Measurements from ENCODE around the gene RLBP1. TPM values are rescaled to one million over a fixed set of nuclear protein-coding genes. Genes with fewer than 3 reads are reported as not detected.

RLBP1 gene
- total RNA-seq, 1 experiment from 2014 or later, result not detected

DNA sequence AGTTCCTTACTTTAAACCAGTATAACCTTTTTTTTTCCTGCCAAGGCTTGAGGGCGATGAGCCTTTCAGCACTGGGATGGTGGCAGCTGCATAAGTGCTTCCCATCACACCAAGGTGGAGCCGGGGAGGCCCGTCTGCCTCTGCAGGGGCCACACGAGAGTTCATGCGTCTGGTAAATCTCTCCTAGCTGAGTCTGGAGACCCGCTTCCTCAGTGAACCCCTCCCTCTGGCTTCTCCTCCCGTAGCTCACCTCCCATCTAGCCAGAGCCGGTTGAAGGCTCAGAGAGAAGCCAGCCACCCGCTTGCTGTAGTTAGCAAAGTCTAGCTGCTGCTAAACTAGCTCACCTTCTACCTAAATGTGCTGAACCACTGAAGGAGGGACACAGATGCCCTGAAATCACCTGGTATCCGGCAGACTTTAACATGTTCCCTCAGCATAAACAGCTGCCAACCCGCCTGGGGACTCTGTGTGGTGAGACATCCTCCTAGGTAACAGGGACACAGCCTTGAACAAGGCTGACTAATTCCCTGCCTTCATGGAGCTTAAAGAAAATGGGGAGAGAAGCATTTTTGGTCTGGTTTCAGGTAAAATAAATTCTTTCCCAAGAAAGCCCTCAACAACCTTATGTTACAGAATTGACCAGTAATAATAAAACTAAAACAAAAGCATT, 42.9 kb downstream of the RLBP1 start:
- DNase-seq (ENCODE audit: low read depth), result no peak

DNA sequence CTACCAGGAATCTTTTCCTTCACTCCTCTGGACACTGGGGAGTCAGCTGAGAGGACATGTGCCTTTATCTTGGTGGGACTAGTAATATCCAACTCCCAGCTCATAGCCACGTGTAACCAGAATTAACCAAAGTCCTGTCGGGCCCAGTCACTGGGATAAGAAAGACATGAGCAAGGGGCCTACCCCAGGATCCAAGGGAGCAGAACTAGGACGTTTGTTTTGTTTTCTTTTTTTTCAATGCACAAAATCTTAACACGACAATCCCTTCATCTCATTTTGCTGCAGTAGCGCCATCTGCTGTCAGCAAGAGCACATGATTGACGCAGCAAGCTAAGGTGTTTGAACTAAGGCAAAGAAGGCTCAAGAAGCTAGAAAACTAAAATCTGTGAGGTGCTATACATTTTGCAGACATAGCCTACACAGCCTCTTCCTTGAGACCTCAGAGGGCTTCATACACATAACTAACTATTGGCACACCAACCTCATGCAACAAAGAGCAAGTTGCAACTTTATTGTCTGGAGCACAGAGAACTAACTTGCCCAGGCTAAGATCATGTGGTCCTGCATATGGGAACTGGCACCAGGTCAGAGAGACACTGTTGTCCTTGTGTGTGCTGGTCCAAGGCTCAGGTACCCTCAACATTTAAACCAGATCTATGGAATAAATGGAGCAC, 43.6 kb downstream of the RLBP1 start:
- peak; percentile 72 for DNase-seq (ENCODE audit: low read depth)

DNA sequence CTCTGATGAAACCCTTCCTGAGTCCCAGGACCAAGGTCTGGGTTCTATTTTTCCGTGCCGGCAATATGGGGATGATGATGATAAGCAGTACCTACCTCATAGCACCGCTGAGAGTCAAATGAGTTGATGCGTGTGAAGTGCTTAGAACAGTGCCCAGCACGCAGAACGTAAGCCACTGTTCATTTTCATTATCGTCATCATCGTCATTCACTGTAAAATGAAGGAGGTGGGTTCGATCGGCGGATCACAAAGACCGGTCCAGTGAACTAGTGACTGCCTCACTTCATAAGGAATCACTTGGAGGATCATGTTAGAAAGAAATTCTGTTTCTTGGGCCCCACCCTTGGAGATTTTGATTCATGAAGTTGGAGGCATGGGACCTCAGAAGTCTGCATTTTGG, 44.3 kb downstream of the RLBP1 start:
- DNase-seq (ENCODE audit: low read depth), result no peak

DNA sequence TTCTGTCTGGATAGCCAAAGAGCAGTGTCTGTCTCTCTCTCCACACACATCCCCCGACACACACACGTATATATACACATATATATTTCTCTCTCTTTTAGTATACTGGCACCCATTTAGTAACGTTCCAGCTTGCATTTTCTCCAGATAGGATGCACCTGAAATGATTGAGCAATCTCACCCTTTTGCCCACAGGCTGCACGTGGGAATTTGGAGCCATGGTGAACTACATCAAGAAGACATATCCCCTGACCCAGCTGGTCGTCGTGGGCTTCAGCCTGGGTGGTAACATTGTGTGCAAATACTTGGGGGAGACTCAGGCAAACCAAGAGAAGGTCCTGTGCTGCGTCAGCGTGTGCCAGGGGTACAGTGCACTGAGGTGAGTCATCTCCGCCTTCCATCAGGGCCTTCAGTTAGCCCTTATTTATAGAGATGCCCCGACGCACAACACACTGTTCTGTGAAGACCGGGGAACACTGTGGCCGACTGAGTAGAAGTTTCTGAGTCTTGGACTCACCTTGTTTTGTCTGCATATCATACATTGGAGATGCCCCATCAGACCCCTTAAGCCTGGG, 45.7 kb downstream of the RLBP1 start:
- DNase-seq (ENCODE audit: low read depth), result peak; percentile 40

DNA sequence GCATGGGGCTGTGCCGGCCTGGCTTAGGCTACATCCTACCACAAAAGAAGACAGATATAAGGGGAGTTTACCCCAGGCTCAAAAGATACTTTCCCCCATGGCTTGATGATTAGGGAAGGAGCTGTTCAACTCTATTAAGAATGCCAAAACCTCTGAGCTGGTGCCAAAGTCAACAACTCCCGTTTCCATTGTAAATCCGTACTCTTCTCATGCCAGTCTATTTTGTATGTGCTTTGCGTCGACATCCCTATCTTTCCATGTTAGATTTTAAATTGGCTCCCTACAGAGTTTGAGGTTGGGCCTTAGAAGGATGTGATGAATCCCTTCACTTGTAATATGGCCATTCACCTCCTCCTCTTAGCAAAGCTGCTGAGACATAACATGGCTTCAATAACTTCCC, 46.9 kb downstream of the RLBP1 start:
- no peak for DNase-seq (ENCODE audit: low read depth)

DNA sequence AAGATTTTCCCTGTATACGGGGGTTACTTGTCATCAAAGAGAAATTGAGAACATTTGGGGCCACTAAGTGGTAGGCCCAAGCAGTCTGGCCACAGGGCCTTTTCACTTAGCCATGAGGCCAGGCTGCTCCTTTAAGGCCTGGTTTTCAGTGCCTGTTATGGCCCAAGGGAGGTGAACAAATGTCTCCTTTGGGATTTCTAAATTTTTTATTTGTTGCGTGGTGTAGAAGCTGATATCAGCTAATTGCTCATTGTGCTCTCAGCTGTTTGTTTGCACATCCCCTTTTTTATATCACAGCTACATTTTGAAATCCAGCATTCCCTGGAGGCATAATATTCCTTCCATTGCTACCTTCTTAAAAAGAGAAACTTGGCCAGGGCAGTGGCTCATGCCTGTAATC, 48.5 kb downstream of the RLBP1 start:
- no peak for DNase-seq (ENCODE audit: low read depth)

DNA sequence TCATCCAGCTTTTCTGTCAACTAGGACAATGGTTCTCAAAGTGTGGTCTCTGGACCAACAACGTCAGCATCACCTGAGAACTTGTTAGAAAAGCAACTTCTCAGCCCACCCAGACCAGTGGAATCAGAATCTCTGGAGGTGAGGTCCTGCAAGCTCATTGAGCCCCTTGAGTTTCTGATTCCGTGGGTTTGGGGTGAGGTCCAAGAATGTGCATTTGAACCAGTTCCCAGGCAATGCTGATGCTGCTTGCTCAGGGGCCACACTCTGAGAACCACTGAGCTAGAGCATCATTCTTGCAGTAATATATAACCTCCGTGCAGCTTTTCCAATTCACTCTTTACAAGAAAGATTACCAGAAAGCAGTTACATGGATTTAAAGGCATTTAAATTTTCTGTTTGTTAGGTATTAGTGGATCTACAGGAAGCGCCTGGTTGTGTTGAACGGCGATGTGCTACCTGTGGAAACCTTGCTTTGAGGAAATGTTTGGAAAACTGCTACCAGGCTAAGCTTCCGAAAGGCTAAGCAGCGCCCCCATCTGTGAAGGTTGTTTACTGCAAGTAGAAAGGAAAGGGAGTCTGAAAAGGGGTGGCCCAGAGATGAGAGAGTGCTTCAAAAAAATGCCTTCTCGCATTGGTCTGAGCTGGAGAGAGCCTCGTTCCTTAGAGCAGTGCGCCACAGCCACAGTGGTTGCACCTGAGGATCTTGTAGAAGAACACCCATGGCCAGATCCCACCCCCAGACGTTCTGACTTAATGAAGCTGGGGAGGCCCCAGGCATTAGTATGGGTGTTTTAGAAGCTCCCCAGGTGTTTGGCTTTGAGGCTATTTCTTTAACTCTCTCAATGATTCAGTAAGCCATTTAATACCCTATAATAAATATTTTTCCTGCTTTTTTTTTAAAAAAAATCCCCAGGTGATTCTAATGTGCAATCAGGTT, 50.0 kb downstream of the RLBP1 start:
- peak; percentile 33 for DNase-seq (ENCODE audit: low read depth)

DNA sequence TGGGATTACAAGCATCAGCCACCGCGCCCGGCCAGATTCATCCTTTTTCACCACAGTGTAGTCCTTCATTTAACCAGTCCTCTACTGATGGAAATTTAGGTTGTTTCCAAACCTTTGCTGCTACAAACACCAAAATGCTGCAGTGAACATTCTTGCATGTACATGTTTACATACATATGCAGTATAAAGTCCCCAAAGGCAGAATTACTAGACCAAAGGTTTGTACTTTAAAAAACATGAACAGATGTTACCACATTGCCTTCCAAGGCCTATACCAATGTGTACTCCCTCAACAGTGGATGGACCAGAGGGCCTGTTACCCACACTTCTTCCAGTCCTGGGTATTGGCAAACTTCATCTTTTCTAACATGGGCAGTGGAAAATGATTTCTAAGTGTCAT, 51.0 kb downstream of the RLBP1 start:
- no peak for DNase-seq (ENCODE audit: low read depth)

DNA sequence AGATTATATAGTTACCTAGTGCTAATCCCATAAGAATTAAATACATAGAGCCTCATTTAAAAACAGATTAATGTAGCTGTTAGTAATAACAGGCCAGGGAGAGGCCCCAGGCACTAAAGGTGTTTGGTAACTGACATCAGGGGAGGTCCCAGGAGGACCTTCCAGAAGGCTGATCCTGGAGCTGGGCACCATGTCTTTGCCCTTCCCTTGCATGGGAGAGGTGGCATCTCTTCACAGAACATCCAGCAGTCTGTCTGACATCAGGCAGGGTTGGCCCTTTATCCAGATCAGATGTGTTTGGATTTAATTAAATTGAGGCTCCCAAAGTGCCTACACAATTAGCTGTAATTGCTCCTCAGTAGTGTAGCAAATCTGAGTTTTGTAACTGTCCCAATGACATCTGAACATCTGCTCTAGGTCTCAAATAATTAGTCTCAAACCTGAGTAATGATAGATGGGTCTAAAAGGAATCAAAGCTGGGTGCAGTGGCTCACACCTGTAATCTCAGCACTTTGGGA, 53.0 kb downstream of the RLBP1 start:
- no peak for DNase-seq (ENCODE audit: low read depth)

DNA sequence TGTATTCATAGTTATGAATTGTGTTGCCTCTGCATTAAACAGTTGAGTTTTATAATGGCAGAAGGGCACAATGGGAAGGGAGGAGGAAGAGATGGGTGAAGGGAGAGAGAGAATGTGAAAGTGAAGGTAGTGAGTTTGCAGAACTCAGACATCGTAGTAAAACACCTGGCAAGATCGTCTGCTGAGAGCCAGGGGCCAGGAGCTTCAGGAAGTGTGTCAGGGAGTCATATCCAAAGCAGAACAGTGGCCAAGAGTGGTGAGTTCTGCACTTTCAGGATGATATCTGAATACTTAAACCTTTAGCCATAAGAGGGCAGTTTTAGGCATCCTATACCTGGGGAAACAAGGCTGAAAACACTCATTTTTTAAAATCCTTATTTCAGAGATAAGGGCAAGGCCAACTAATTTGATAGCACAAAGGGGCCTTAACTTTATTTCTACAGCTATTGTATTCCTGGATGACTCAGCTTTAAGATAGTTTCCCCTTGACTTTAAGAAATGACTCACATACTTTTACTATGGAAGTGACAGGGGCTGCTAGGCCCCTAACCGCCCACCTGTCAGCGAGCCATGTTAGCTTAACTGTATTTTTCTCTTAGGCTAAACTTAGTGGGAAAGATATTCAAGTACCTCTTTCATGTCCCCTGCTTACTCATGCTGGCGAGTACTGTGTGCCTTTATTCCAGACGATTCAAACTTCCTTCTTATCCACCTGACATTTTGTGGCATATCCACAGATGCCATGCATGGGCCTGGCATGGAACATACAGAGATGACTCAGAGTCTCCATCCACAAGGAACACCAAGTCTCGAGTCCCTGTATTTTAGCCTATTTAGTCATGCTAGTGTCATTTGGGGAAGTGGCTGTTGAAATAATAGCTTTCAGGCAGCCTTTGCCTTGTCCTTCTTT, 53.9 kb downstream of the RLBP1 start:
- peak; percentile 96 for DNase-seq (ENCODE audit: low read depth)

DNA sequence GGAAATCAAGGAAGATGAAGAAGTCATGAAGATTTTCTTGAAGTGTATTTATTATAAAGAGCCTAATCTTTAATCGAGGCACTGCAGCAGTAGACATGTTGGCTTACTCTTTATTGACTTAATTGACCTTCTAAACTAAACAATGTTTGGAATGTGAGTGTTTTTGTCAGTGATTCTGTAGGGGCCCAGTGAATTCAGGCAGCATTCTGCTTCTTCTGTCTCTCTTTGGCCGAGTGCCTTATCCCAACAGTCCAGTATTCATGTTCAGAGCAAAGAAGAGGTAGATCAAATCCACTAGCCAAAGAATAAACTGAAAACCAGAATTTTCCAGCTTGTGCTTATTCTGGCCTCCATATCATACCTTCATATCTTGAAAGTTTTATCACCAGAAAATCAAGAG, 55.7 kb downstream of the RLBP1 start:
- no peak for DNase-seq (ENCODE audit: low read depth)

DNA sequence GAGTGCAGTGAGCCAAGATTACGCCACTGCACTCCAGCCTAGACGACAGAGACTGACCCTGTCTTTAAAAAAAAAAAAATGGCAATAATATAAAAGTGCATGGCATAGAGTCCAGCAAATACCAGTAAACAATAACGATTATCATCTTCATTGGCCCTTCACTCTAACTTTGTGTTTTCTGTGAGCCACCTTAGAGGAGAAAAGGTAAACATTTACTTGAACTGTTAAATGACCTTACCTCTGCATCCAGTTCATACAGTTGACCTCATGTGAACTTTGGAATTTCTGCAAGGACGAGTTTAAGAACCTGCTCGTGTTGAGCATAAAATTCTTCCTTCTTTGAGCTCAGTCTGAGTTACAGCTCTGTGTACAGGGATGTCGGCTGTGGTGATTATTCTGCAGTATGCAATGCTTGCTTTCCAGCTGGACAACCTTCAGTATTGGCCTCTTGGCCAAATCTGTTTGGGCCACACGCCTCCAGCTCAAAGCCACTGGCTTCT, 56.6 kb downstream of the RLBP1 start:
- DNase-seq (ENCODE audit: low read depth), result no peak

DNA sequence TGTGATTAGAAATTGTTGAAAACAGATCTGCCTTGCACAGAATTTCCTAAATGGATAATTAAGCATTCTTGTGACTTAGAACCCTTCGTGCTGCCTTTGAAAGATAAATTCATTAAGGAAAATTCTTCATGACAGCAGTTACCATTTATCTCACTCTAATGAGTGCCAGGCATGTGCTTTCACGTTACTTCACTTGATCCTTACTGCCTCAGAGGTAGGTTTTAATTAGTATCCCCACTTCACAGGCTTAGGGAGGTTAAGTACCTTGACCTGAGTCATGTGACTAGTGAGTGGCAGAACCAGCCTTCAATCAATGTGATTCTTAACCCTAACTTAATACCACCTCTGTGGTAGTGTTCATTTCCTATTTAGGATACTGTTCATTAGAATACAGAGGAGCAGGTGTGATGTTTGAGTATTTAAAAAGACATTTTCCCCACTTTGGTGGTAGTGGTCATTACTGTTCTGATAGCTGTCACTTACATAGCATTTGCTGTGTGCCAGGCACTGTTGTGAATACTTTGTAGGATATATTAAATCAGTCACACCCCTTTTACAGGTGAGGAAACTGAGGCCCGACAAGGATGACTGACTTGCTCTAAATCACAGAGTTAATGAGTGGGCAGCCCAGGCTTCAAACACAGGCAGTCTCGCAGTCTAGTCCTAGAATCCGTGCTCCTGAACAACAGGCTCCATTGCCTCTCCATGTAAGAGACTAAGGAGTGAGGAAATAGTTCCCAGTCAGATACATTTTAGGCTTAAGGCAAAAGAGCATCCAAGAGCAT, 57.9 kb downstream of the RLBP1 start:
- DNase-seq (ENCODE audit: low read depth), result no peak

DNA sequence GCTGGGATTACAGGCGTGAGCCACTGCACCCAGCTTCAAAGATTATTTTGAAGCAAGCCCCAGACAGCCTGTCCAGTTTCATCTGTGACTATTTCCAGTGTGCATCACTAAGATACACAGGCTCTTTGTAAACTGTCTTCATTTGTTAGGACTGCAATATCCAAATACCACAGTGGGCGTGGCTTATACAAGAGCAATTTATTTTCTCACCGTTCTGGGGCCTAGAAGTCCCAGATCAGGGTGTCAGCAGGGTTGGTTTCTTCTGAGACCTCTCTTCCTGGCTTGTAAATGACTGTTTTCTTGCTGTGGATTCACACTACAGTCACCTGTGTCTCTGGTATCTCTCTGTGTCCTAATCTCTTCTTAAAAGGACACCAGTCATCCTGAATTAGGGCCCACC, 59.7 kb downstream of the RLBP1 start:
- no peak for DNase-seq (ENCODE audit: low read depth)

Other genes with a start within 250 kb of the RLBP1 start
- gene ABHD2, start 133.1 kb downstream of the RLBP1 start, total RNA-seq (2014; rRNA removed; shearing (Covaris generic)), result 237 and 261 TPM in 2 replicates
- gene FANCI, start 22.4 kb upstream of the RLBP1 start, total RNA-seq (2014; rRNA removed; shearing (Covaris generic)), result 73.8 and 86.6 TPM in 2 replicates
- gene POLG, start 113.2 kb upstream of the RLBP1 start, total RNA-seq (2014; rRNA removed; shearing (Covaris generic)), result 47.9 and 51.9 TPM in 2 replicates

Measured in RPMI7951 (cell line).